CD4-positive, alpha-beta T cell (primary cell): ENCODE measurements around the gene SMPX. TPM values are rescaled to one million over a fixed set of nuclear protein-coding genes. Genes with fewer than 3 reads are reported as not detected.

ENCODE experiments used
- ATAC-seq: fragments of 200-7000 bp; cut with Tn5 transposase; one replicate; pipeline ENCODE4 v1.10.0; 2022; ENCODE audit warnings: mild to moderate bottlenecking; ENCODE audit not compliant: poor library complexity
- CTCF ChIA-PET: fragments of 350-600 bp; sonication (Branson Sonifier 250); formaldehyde crosslinking; loops from one replicate; lab custom pipeline; 2021; ENCODE audit warnings: antibody characterized with exemption, inconsistent platforms; lab: Charles Lee
- POLR2A ChIA-PET: fragments of 350-600 bp; sonication (Branson Sonifier 250); formaldehyde crosslinking; loops from one replicate; lab custom pipeline; 2021; ENCODE audit warnings: antibody characterized with exemption, inconsistent platforms; lab: Charles Lee
- DNase-seq, 14 experiments: peaks; one replicate each; pipeline ENCODE4 v3.0.0-alpha.2; 2013 to 2020; ENCODE audit warnings: mixed read lengths in 2 of 14
- H3K27ac ChIP-seq, 2 donors: one replicate each; pipeline versions ENCODE4 v1.5.1 to v1.7.0; 2013; ENCODE audit warnings: low read length in 2 of 2, low read depth in 1 of 2, mild to moderate bottlenecking in 1 of 2
- H3K27me3 ChIP-seq, 2 experiments: 1 replicate in 1 of 2; 2 replicates in 1 of 2; pipeline versions ENCODE4 v1.6.1 to v1.7.0; 2013; ENCODE audit warnings: low read length in 2 of 2, control low read depth in 1 of 2, mild to moderate bottlenecking in 1 of 2, moderate library complexity in 1 of 2; ENCODE audit not compliant: insufficient read depth in 2 of 2, control insufficient read depth in 1 of 2
- H3K36me3 ChIP-seq: one replicate; pipeline ENCODE4 v1.6.1; 2013; ENCODE audit warnings: low read length, control low read depth; ENCODE audit not compliant: insufficient read depth
- H3K4me1 ChIP-seq: one replicate; pipeline ENCODE4 v1.6.1; 2013; ENCODE audit warnings: low read length, control low read depth; ENCODE audit not compliant: insufficient read depth
- H3K4me3 ChIP-seq: one replicate; pipeline ENCODE4 v1.5.1; 2013; ENCODE audit warnings: mild to moderate bottlenecking, low read length, moderate library complexity
- H3K9me3 ChIP-seq, 2 experiments: 1 replicate in 1 of 2; 2 replicates in 1 of 2; pipeline versions ENCODE4 v1.6.1 to v1.7.0; 2013; ENCODE audit warnings: low read length in 2 of 2, mild to moderate bottlenecking in 2 of 2, control low read depth in 1 of 2, moderate library complexity in 1 of 2; ENCODE audit not compliant: control insufficient read depth in 1 of 2, insufficient read depth in 1 of 2
- H3K27ac Mint-ChIP-seq: one replicate; pipeline ENCODE4 v1.8.0; 2020; ENCODE audit warnings: mixed read lengths
- H3K27me3 Mint-ChIP-seq: one replicate; pipeline ENCODE4 v1.8.0; 2021; ENCODE audit warnings: mixed read lengths
- H3K36me3 Mint-ChIP-seq: one replicate; pipeline ENCODE4 v1.8.0; 2021; ENCODE audit warnings: low read depth, mixed read lengths
- H3K4me1 Mint-ChIP-seq: one replicate; pipeline ENCODE4 v1.8.0; 2021; ENCODE audit warnings: low read depth, mixed read lengths
- H3K4me3 Mint-ChIP-seq: one replicate; pipeline ENCODE4 v1.8.0; 2020; ENCODE audit warnings: mild to moderate bottlenecking, mixed read lengths
- H3K9me3 Mint-ChIP-seq: one replicate; pipeline ENCODE4 v1.8.0; 2020; ENCODE audit warnings: mixed read lengths
- intact Hi-C, 2 experiments: fragments of 100-400 bp; cut with DNase I in 1 of 2; cut with micrococcal nuclease in 1 of 2; formaldehyde crosslinking; loops; one replicate each; pipeline versions ENCODE4 v1.15.1 to v1.9.0; 2023 to 2025; cut with DNase I, micrococcal nuclease
- total RNA-seq, 174 experiments: library from RNA in 2 of 174; stranded (reverse) in 2 of 174; gene quantifications; one replicate each; pipeline ENCODE4 v1.2.3 and lab custom pipeline; 2021 to 2026
- TF ChIP-seq, protein P1 (sequence below): fragments of 200-600 bp; IDR thresholded peaks from one replicate; pipeline ENCODE4 v1.8.0; 2022; ENCODE audit warnings: antibody characterized with exemption, mild to moderate bottlenecking

SMPX gene
- total RNA-seq, 2 experiments from 2014 or later: not detected

GRCh38 chrX:21741364-21741763, 16.6 kb downstream of the SMPX start:
- Histone ChIP-seq H3K36me3 (no peaks in the 10 kb centered on the region), H3K4me1 (no peaks in the 10 kb centered on the region), H3K9me3 (no peaks in the 10 kb centered on the region), H3K27me3 (no peaks in the 10 kb centered on the region), H3K4me3 (no peak overlapping the region), H3K27ac (no peak overlapping the region)
- Mint-ChIP-seq H3K27me3 (no peaks in the 10 kb centered on the region), H3K9me3 (no peaks in the 10 kb centered on the region), H3K4me1 (no peaks in the 10 kb centered on the region), H3K36me3 (no peaks in the 10 kb centered on the region), H3K4me3 (no peak overlapping the region), H3K27ac (no peak overlapping the region)
- ATAC-seq (no peak), DNase-seq (no peak)
- intact Hi-C loops: no loop called here
- TF ChIP-seq, protein P1, sequence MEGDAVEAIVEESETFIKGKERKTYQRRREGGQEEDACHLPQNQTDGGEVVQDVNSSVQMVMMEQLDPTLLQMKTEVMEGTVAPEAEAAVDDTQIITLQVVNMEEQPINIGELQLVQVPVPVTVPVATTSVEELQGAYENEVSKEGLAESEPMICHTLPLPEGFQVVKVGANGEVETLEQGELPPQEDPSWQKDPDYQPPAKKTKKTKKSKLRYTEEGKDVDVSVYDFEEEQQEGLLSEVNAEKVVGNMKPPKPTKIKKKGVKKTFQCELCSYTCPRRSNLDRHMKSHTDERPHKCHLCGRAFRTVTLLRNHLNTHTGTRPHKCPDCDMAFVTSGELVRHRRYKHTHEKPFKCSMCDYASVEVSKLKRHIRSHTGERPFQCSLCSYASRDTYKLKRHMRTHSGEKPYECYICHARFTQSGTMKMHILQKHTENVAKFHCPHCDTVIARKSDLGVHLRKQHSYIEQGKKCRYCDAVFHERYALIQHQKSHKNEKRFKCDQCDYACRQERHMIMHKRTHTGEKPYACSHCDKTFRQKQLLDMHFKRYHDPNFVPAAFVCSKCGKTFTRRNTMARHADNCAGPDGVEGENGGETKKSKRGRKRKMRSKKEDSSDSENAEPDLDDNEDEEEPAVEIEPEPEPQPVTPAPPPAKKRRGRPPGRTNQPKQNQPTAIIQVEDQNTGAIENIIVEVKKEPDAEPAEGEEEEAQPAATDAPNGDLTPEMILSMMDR: no peak
- POLR2A ChIA-PET: no interaction called here
- CTCF ChIA-PET: no interaction called here

- POLR2A ChIA-PET: no interaction called here
- no peaks in the 10 kb centered on the region for H3K9me3 Mint-ChIP-seq
- DNase-seq (no peak), ATAC-seq (no peak)
- H3K4me3 Mint-ChIP-seq: no peak overlapping the region
- Histone ChIP-seq H3K4me1 (no peaks in the 10 kb centered on the region), H3K36me3 (no peaks in the 10 kb centered on the region), H3K27ac (no peak overlapping the region), H3K9me3 (no peaks in the 10 kb centered on the region), H3K27me3 (no peaks in the 10 kb centered on the region), H3K4me3 (no peak overlapping the region)
- no peaks in the 10 kb centered on the region for H3K36me3 Mint-ChIP-seq
- intact Hi-C loops: no loop called here
- no peak overlapping the region for H3K27ac Mint-ChIP-seq
- H3K4me1 Mint-ChIP-seq: no peaks in the 10 kb centered on the region
- TF ChIP-seq, protein P1: no peak
- CTCF ChIA-PET: no interaction called here
- peaks cover 5% of the 10 kb centered on the region for H3K27me3 Mint-ChIP-seq
Observed at GRCh38 chrX:21740329-21741274, 17.3 kb downstream of the SMPX start.

DNA sequence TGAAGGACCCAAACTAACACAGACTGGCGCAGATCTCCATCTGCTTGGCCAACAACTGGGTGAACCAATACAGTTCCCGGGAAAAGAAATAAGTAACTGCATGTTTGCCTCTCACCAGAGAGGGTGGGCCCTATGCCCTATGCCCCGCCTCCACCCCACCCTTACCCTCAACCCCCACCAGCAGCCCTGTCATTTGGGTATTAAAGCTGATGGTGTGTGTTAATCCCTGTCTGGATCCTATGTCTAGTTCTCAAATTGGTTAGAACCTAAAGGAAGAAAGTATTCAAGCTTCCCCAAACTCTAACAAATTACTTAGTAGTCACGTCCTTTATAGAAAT, 19.0 kb downstream of the SMPX start:
- DNase-seq: no peak
- POLR2A ChIA-PET: no interaction called here
- H3K4me3 Mint-ChIP-seq: no peak overlapping the region
- Histone ChIP-seq H3K27me3 (peaks cover 0 to 7% of the 10 kb centered on the region in 2 experiments), H3K4me1 (no peaks in the 10 kb centered on the region), H3K4me3 (no peak overlapping the region), H3K36me3 (no peaks in the 10 kb centered on the region), H3K9me3 (no peaks in the 10 kb centered on the region), H3K27ac (no peak overlapping the region)
- no peaks in the 10 kb centered on the region for H3K4me1 Mint-ChIP-seq
- peaks cover 5% of the 10 kb centered on the region for H3K27me3 Mint-ChIP-seq
- H3K9me3 Mint-ChIP-seq: no peaks in the 10 kb centered on the region
- no peaks in the 10 kb centered on the region for H3K36me3 Mint-ChIP-seq
- CTCF ChIA-PET: no interaction called here
- TF ChIP-seq, protein P1: no peak
- no peak overlapping the region for H3K27ac Mint-ChIP-seq
- intact Hi-C loops: loop anchor here in 1 of 2 experiments (10.0 kb wide), 1 partner anchor 804 kb away; no protein-coding TSS in a partner anchor
- ATAC-seq: no peak
